PC-9 (cell line): ENCODE data around the gene MPHOSPH9. TPM values are rescaled to one million over a fixed set of nuclear protein-coding genes. Genes with fewer than 3 reads are reported as not detected.

ENCODE experiments used
- BruUV-seq: library from RNA; stranded (reverse); fragments of 400-500 nt; replicated peaks from 2 replicates; lab custom pipeline; 2021; lab: Mats Ljungman, UMichigan
- CTCF ChIA-PET: fragments of 300-600 bp; sonication (Branson Sonifier 250); formaldehyde crosslinking; loops from one replicate; lab custom pipeline; 2022; ENCODE audit warnings: antibody characterized with exemption; lab: Charles Lee
- POLR2A ChIA-PET: fragments of 300-600 bp; sonication (Branson Sonifier 250); formaldehyde crosslinking; loops from one replicate; lab custom pipeline; 2022; ENCODE audit warnings: antibody characterized with exemption; ENCODE audit not compliant: unreplicated experiment; lab: Charles Lee
- DNase-seq, 2 experiments: peaks; one replicate each; pipeline versions ENCODE4 v3.0.0 to v3.0.0-alpha.2; 2015 to 2022; ENCODE audit warnings: mixed read lengths in 1 of 2
- H2AFZ ChIP-seq: fragments of 200-600 bp; sonication (generic); 2 replicates; pipeline ENCODE4 v1.8.1; 2017; ENCODE audit warnings: antibody characterized with exemption
- H3F3A ChIP-seq: fragments of 200-600 bp; sonication (generic); 2 replicates; pipeline ENCODE4 v1.8.1; 2017; ENCODE audit warnings: antibody characterized with exemption, mild to moderate bottlenecking, low read depth; ENCODE audit not compliant: insufficient read depth
- H3K27ac ChIP-seq: fragments of 200-600 bp; sonication (generic); 2 replicates; pipeline ENCODE4 v1.6.1; 2016; ENCODE audit warnings: mixed run types
- H3K27me3 ChIP-seq: fragments of 200-600 bp; sonication (generic); 2 replicates; pipeline ENCODE4 v1.6.1; 2016; ENCODE audit warnings: low read depth, mixed run types; ENCODE audit not compliant: insufficient read depth
- H3K36me3 ChIP-seq: fragments of 200-600 bp; sonication (generic); 2 replicates; pipeline ENCODE4 v1.6.1; 2016; ENCODE audit warnings: low read depth, mixed run types
- H3K4me1 ChIP-seq: fragments of 200-600 bp; sonication (generic); replicated peaks from 2 replicates; pipeline ENCODE4 v1.6.1; 2016; ENCODE audit warnings: mixed run types; ENCODE audit not compliant: insufficient read depth
- H3K4me2 ChIP-seq: fragments of 200-600 bp; sonication (generic); 2 replicates; pipeline ENCODE4 v1.6.1; 2017; ENCODE audit warnings: mixed run types
- H3K4me3 ChIP-seq: fragments of 200-600 bp; sonication (generic); 2 replicates; pipeline ENCODE4 v1.6.1; 2016; ENCODE audit warnings: mixed run types
- H3K79me2 ChIP-seq: fragments of 200-600 bp; sonication (generic); 2 replicates; pipeline ENCODE4 v1.6.1; 2017; ENCODE audit warnings: low read depth, mixed run types
- H3K9me2 ChIP-seq: fragments of 200-600 bp; sonication (generic); 2 replicates; pipeline ENCODE4 v1.8.1; 2017; ENCODE audit warnings: mild to moderate bottlenecking; ENCODE audit not compliant: insufficient read depth
- H3K9me3 ChIP-seq: fragments of 200-600 bp; sonication (generic); 2 replicates; pipeline ENCODE4 v1.8.1; 2016; ENCODE audit warnings: low read depth; ENCODE audit not compliant: insufficient read depth
- H4K20me1 ChIP-seq: fragments of 200-600 bp; sonication (generic); 2 replicates; pipeline ENCODE4 v1.8.1; 2017; ENCODE audit not compliant: insufficient read depth
- EZH2 ChIP-seq: fragments of 200-600 bp; sonication (generic); IDR thresholded peaks from 2 replicates; pipeline ENCODE4 v1.8.0; 2017; ENCODE audit warnings: antibody characterized with exemption, low read depth
- intact Hi-C: fragments of 100-400 bp; cut with micrococcal nuclease; formaldehyde crosslinking; loops from one replicate; pipeline ENCODE4 v1.10.0; 2022; ENCODE audit not compliant: unreplicated experiment
- total RNA-seq: library from RNA; stranded (reverse); gene quantifications from 2 replicates; pipeline ENCODE4 v1.2.3, GENCODE V29; 2021
- TF ChIP-seq, protein P1 (sequence below): fragments of 200-600 bp; sonication (generic); conservative IDR thresholded peaks from 2 replicates; pipeline ENCODE4 v1.6.1; 2017; ENCODE audit warnings: mixed run types, antibody characterized with exemption, mild to moderate bottlenecking, moderate library complexity

Gene MPHOSPH9
- total RNA-seq, 1 experiment from 2014 or later, result 58.5 TPM

GRCh38 chr12:123269395-123269892, 36.5 kb upstream of the MPHOSPH9 start:
- intact Hi-C loops, result no loop called here
- Histone ChIP-seq H3K4me3 (no peak overlapping the region), H3K9me2 (no peaks in the 10 kb centered on the region), H3K4me1 (no peaks in the 10 kb centered on the region), H2AFZ (no peak overlapping the region), H3K4me2 (peak overlapping the region; percentile 91; the same call in 1 of the 2 replicates), H4K20me1 (no peaks in the 10 kb centered on the region; the same call in 1 of the 2 replicates), H3K36me3 (no peaks in the 10 kb centered on the region), H3K27me3 (no peaks in the 10 kb centered on the region), H3K27ac (no peak overlapping the region), H3K79me2 (peaks cover 17% of the 10 kb centered on the region), H3K9me3 (no peaks in the 10 kb centered on the region), H3F3A (no peaks in the 10 kb centered on the region)
- BruUV-seq, result no TSS peak
- TF ChIP-seq EZH2, result no peak
- TF ChIP-seq, protein P1, sequence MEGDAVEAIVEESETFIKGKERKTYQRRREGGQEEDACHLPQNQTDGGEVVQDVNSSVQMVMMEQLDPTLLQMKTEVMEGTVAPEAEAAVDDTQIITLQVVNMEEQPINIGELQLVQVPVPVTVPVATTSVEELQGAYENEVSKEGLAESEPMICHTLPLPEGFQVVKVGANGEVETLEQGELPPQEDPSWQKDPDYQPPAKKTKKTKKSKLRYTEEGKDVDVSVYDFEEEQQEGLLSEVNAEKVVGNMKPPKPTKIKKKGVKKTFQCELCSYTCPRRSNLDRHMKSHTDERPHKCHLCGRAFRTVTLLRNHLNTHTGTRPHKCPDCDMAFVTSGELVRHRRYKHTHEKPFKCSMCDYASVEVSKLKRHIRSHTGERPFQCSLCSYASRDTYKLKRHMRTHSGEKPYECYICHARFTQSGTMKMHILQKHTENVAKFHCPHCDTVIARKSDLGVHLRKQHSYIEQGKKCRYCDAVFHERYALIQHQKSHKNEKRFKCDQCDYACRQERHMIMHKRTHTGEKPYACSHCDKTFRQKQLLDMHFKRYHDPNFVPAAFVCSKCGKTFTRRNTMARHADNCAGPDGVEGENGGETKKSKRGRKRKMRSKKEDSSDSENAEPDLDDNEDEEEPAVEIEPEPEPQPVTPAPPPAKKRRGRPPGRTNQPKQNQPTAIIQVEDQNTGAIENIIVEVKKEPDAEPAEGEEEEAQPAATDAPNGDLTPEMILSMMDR, result no peak
- no peak for DNase-seq
- ChIA-PET POLR2A (no interaction called here), CTCF (interaction anchor here (0.5 kb wide), 1 partner anchor 589 kb away, joined by 3 read pairs; no protein-coding TSS in a partner anchor)

- Histone ChIP-seq H3K4me1 (no peaks in the 10 kb centered on the region), H3K79me2 (peaks cover 17% of the 10 kb centered on the region), H2AFZ (no peak overlapping the region), H3K9me2 (no peaks in the 10 kb centered on the region), H3K9me3 (no peaks in the 10 kb centered on the region), H3K27me3 (no peaks in the 10 kb centered on the region), H3K36me3 (no peaks in the 10 kb centered on the region), H3K27ac (no peak overlapping the region), H3K4me2 (no peak overlapping the region), H4K20me1 (no peaks in the 10 kb centered on the region; the same call in 1 of the 2 replicates), H3F3A (no peaks in the 10 kb centered on the region), H3K4me3 (no peak overlapping the region)
- ChIA-PET CTCF (interaction anchor here (0.6 kb wide), 1 partner anchor 364 kb away, joined by 13 read pairs; no protein-coding TSS in a partner anchor), POLR2A (no interaction called here)
- BruUV-seq, result no TSS peak
- DNase-seq, result no peak
- TF ChIP-seq EZH2, result no peak
- TF ChIP-seq, protein P1, result no peak
- intact Hi-C loops, result no loop called here
These were observed 35.9 kb upstream of the MPHOSPH9 start for GRCh38 chr12:123268850-123269249.

GRCh38 chr12:123267991-123268843, 35.3 kb upstream of the MPHOSPH9 start:
- TF ChIP-seq EZH2, result no peak
- TF ChIP-seq, protein P1, result no peak
- Histone ChIP-seq H3K4me2 (no peak overlapping the region), H3K27me3 (no peaks in the 10 kb centered on the region), H3K36me3 (no peaks in the 10 kb centered on the region), H3K4me1 (no peaks in the 10 kb centered on the region), H3K9me3 (no peaks in the 10 kb centered on the region), H3K79me2 (peaks cover 17% of the 10 kb centered on the region), H3F3A (peaks cover 4% of the 10 kb centered on the region; the same call in 1 of the 2 replicates), H3K27ac (no peak overlapping the region), H3K9me2 (no peaks in the 10 kb centered on the region), H3K4me3 (no peak overlapping the region), H4K20me1 (no peaks in the 10 kb centered on the region; the same call in 1 of the 2 replicates), H2AFZ (no peak overlapping the region)
- DNase-seq, result no peak
- ChIA-PET POLR2A (no interaction called here), CTCF (interaction anchor here (0.6 kb wide), 1 partner anchor 364 kb away, joined by 13 read pairs; no protein-coding TSS in a partner anchor)
- intact Hi-C loops, result no loop called here
- BruUV-seq, result no TSS peak
